GM12865 (cell line): ENCODE results near the gene ONECUT1.

ENCODE experiments used
- DNase-seq: peaks from one replicate; pipeline ENCODE4 v3.0.0; 2010; ENCODE audit warnings: low read depth
- H3K4me3 ChIP-seq: 2 replicates; pipeline ENCODE4 v1.5.1; 2011; ENCODE audit warnings: mild to moderate bottlenecking, low read depth, low read length, control low read depth
- TF ChIP-seq, protein P1 (sequence below): IDR thresholded peaks from 2 replicates; pipeline ENCODE4 v1.5.1; 2011; ENCODE audit warnings: low read length, control low read depth, low read depth, inconsistent platforms; ENCODE audit not compliant: insufficient read depth; ENCODE audit errors: missing control alignments

ONECUT1 gene

DNA sequence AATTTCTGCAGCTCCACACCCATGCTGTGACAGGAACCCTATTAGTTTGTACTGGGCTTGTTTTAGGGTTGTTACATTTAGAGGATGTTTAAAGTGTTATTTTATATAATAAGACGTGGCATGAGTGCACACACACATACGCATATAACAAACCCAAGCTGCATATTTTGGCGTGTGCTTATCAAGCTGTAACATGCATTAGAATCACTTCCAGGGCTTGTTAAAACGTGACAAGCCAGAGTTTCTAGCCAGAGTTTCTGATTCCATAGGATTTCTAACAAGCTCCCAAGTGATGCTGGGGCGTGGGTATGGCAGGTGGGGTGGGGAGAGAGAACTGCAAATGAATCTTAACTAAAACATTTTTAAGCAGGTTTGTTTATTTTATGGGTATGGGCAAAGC is 17.4 kb downstream of the ONECUT1 start:
- H3K4me3 ChIP-seq = no peak overlapping the region
- DNase-seq = no peak
- TF ChIP-seq, protein P1, sequence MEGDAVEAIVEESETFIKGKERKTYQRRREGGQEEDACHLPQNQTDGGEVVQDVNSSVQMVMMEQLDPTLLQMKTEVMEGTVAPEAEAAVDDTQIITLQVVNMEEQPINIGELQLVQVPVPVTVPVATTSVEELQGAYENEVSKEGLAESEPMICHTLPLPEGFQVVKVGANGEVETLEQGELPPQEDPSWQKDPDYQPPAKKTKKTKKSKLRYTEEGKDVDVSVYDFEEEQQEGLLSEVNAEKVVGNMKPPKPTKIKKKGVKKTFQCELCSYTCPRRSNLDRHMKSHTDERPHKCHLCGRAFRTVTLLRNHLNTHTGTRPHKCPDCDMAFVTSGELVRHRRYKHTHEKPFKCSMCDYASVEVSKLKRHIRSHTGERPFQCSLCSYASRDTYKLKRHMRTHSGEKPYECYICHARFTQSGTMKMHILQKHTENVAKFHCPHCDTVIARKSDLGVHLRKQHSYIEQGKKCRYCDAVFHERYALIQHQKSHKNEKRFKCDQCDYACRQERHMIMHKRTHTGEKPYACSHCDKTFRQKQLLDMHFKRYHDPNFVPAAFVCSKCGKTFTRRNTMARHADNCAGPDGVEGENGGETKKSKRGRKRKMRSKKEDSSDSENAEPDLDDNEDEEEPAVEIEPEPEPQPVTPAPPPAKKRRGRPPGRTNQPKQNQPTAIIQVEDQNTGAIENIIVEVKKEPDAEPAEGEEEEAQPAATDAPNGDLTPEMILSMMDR = no peak

DNA sequence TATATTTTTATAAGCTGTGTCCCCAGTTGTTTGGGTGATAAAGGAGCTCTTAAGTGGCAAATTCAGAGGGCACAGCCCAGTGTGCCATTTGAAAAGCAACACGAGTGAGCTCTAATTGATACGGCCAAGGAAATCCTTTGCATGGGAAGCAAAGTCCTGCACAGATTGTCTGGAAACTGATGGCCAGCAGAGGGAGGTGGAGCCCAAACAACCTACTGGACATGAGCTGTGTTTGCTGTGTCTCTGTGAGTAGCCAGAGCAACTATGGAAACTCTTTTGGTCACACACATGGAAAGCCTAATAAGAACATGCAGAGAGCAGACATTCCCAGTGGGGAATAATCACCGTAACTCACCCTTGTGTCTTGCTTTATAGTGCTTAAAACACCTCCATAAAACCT is 24.4 kb downstream of the ONECUT1 start:
- no peak for DNase-seq
- TF ChIP-seq, protein P1 = peak; percentile 4
- no peak overlapping the region for H3K4me3 ChIP-seq

DNA sequence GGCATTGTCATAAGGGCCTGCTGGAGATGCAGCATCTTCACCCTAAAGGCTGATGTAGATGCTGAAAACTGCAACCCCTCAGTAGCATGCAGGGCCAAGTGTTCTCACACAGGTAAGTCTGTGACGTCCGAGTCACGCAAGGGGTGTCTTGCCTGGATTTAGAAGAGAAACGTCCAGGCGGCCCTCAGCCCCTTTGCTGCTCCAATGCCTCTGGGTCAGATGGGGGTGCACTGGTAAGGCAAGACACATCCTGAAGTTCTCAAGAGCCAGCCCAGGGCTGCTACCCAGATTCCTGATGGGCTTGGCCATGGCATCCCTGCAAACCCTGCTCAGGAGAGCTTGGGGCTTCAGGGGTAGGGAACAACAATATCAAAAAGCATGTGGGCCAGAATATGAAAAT is 25.4 kb downstream of the ONECUT1 start:
- TF ChIP-seq, protein P1 = no peak
- no peak for DNase-seq
- no peak overlapping the region for H3K4me3 ChIP-seq

DNA sequence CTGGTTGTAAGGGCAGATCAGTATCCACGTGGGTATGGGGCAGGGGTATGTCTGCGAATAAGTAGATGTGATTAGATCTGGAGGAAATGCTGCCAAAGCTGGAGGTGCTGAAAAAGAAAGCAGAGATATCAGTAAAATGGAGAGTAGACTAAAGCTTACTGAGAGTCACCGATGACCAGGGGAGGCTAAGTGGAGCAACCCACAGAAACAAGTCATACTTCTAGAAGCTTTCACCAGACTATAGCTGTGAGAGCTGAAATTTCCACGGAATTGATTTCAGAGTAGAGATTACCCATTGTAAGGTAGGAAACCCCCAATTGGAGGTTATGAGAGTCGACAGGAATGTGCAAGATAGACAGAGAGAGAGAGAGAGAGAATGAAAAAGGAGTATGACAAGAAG is 27.5 kb downstream of the ONECUT1 start:
- no peak for DNase-seq
- H3K4me3 ChIP-seq = no peak overlapping the region
- TF ChIP-seq, protein P1 = no peak

DNA sequence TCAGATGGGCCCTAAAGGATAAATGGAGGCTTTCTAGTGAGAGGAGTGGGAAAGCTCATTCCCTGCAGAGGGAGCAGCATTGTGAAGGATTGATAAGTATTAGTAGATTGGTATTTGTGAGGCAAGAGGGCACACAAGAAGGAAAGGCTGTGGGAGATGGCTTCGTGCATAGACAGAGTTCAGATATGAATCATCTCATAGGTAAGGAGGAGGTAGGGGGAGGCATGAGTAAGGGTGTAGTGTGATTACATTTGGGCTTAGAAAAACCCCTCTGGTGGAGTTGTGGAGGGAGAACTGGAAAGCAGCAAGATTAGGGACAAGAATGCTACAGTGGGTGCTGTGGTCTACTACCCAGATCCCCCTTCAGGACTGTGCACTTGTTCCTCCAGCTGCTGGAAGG is 29.6 kb downstream of the ONECUT1 start:
- DNase-seq = no peak
- TF ChIP-seq, protein P1 = no peak
- no peak overlapping the region for H3K4me3 ChIP-seq

DNA sequence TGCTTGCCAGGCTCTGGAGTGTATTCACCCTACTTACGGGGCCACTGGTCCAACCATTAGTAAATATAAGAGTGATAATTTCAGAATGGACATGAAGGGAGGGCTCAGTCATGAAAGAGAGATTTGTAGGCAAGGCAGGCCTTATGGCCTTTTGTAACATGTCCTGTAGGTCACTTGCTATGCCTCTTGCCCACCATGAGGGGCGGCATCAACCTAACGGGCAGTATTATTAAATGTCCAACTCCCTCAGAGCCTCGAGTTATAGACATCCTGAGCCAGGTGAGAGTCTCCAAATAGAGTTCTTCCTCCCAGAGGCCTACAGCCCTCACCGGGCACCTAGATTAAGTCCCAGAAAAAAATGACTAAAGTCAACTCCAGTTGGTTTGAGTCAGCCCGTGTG is 30.2 kb downstream of the ONECUT1 start:
- no peak overlapping the region for H3K4me3 ChIP-seq
- TF ChIP-seq, protein P1 = no peak
- DNase-seq = no peak

DNA sequence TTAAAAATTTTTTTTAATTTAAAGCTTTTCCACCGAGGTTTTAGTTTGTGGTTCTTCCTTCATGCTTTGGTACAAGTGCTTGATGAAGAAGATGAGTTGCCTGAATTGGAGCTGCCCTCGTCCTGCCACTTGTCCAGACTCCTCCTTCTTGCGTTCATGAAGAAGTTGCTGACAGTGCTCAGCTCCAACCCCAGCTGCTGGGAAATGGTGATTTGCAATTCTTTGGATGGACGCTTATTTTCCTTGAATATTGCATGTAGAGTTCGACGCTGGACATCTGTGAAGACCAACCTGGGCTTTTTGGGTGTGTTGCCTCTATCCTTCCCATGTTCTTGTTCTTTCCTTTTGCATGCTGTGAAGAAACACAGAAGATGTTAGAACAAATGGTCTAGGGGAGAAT is 32.6 kb downstream of the ONECUT1 start:
- TF ChIP-seq, protein P1 = no peak
- no peak overlapping the region for H3K4me3 ChIP-seq
- no peak for DNase-seq
